ENCODE measurements around the gene CCHCR1.
"Not testable (repeated sequence)": the region's sequence is repeated elsewhere in the genome, so short reads cannot be mapped to it uniquely, and the experiment has no call there.

Gene CCHCR1

GRCh38 chr6:31187780-31188194, 30.2 kb upstream of the CCHCR1 start:
- DNase-seq, result no peak
- intact Hi-C loops (cut with DNase I), result no loop called here

GRCh38 chr6:31186052-31186734, 28.6 kb upstream of the CCHCR1 start:
- intact Hi-C loops (cut with DNase I), result no loop called here
- DNase-seq, result peak in 1 of 42 donors; percentile 43

DNA sequence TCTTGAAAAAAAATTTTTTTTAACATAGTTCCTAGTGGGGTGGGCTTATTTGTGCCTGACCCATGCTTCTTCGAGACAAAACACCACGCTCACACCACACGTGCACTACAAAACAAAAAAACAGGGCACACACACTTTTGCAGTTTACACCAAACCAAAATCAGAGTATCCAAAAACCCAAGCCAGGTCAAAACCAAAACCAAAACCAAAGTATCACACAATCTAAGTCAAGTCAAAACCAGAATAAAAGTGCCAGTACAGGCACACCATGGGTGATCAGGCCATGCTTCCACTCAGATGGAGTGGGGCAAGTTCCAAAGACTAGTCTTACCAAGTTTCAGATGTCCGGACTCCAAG, 28.1 kb upstream of the CCHCR1 start:
- intact Hi-C loops (cut with DNase I); DNase-seq: not testable (repeated sequence)

GRCh38 chr6:31183859-31184258, 26.3 kb upstream of the CCHCR1 start:
- DNase-seq; intact Hi-C loops (cut with DNase I): not testable (repeated sequence)

GRCh38 chr6:31183287-31183686, 25.7 kb upstream of the CCHCR1 start:
- DNase-seq; intact Hi-C loops (cut with DNase I): not testable (repeated sequence)

DNA sequence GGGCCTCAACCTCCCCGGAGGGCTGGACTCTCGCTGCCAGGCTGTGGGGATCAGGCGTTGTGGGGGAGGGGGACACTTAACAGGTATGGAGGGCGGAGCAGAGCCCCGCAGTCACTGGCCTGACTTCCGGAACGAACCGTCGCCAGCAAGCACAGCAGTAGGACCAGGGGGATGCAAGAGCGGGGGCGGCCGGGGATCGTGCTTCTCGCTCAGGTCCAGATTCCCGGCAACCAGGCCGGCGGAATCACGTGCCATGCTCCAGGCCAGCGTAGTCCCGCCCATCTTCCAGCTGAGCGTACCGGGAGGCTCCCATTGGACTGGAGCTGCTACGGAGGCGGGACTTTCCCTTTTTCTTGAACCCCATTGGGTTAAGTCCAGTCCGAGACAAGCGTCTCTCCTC, 22.9 kb upstream of the CCHCR1 start:
- peak in 34 of 42 donors; percentile 22 to 89 (median 54) for DNase-seq
- intact Hi-C loops (cut with DNase I), result no loop called here

GRCh38 chr6:31179896-31180295, 22.3 kb upstream of the CCHCR1 start:
- DNase-seq, result no peak
- intact Hi-C loops (cut with DNase I), result no loop called here

GRCh38 chr6:31179042-31179386, 21.4 kb upstream of the CCHCR1 start:
- no peak for DNase-seq

GRCh38 chr6:31178143-31179041, 20.8 kb upstream of the CCHCR1 start:
- intact Hi-C loops (cut with DNase I), result no loop called here

More at GRCh38 chr6:31179042-31179386, 21.4 kb upstream of the CCHCR1 start:
- intact Hi-C loops (cut with DNase I), result no loop called here

DNA sequence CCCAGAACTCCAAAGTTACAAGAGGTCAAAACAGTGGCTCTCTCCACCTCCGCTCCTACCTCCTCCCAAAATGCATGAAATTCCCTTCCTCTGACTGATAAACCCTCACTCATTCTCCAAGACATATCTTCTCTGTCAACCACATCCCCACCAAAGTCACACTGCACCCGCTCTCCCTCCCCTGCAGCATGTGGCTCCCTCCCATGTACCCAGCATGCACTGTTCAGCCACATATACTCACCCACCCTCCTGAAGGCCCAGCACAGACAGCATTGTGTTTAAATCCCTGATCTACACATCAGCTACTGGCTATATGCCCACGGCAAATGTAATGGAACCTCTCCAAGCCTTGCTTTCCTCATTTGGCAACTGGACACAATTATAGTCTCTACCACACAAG, 18.4 kb upstream of the CCHCR1 start:
- intact Hi-C loops (cut with DNase I), result no loop called here
- no peak for DNase-seq

More at GRCh38 chr6:31178143-31179041, 20.8 kb upstream of the CCHCR1 start:
- DNase-seq, result no peak

DNA sequence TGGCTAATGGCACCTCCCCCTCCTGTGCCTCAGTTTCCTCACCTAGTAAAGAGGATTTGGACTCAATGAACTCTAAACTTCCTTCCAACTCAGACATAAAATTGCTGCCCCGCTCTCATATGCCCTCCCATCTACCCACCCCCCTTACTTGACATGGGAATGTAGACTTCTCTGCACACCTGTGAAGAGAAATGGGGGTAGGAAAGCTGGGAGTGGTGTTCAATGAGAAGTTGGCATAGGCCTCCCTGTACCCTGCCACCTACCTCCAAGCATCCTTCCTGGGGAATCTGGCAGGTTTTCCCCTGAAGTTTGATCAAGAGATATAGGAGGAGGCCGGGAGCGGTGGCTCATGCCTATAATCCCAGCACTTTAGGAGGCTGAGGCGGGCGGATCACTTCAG, 16.8 kb upstream of the CCHCR1 start:
- intact Hi-C loops (cut with DNase I), result no loop called here
- no peak for DNase-seq

DNA sequence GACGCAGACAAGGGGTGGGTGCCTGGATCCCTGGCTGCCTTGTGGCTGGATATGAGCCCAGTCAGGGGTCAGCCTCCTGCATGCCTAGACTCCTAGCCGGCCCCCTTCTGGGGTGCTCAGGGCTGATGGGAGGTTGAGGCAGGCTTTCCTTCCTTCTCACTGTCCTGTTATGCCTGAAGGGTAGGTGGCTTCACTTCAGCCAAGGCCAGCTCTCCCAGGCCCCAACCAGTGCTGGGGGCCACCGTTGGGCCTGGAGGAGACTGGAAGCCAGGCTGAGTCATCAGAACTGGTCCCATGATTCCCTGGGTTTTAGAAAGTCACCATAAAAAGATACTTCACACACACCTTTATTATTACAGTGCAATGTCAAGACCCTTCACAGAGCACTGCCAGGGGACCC, 15.8 kb upstream of the CCHCR1 start:
- DNase-seq, result no peak
- intact Hi-C loops (cut with DNase I), result no loop called here

GRCh38 chr6:31172973-31173384, 15.4 kb upstream of the CCHCR1 start:
- no peak for DNase-seq
- intact Hi-C loops (cut with DNase I), result no loop called here

GRCh38 chr6:31171931-31172905, 14.6 kb upstream of the CCHCR1 start:
- intact Hi-C loops (cut with DNase I), result no loop called here
- DNase-seq, result no peak

DNA sequence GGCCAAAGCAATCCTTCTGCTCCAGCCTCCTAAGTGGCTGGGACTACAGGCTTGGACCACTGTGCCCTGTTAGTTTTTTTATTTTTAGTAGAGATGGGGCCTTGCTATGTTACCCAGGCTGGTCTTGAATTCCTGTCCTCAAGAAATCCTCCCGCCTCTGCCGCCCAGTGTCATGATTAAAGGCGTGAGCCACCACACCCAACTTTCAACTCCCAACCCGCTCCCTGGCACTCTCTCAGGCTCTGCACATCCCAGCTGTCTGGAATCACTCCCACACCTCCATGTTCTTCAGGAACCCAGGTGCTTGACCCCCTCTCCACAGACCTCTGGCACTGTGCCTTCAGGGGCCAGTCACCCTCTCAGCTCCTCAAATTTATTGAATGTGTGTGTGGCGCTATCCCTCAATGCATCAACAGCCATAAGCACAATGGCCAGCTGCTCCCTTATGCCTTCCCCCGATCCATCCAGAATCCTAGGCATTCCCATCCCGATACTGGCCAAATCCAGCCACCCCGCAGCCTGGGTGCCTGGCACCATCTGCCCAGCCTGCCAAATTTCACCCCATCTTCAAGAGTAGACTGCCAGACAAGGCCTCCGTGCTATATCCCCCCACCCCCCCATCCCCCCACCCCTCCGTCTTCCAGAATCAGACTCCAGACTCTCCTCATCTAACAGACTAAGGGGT, 13.5 kb upstream of the CCHCR1 start:
- intact Hi-C loops (cut with DNase I), result no loop called here
- no peak for DNase-seq

- DNase-seq, result no peak
- intact Hi-C loops (cut with DNase I), result no loop called here
Observed at GRCh38 chr6:31170600-31170881, 12.9 kb upstream of the CCHCR1 start, which contains the start of gene POU5F1. TSS of gene POU5F1 (minus strand) at chr6:31170682. CDS start at chr6:31170620, 62 bp downstream.

DNA sequence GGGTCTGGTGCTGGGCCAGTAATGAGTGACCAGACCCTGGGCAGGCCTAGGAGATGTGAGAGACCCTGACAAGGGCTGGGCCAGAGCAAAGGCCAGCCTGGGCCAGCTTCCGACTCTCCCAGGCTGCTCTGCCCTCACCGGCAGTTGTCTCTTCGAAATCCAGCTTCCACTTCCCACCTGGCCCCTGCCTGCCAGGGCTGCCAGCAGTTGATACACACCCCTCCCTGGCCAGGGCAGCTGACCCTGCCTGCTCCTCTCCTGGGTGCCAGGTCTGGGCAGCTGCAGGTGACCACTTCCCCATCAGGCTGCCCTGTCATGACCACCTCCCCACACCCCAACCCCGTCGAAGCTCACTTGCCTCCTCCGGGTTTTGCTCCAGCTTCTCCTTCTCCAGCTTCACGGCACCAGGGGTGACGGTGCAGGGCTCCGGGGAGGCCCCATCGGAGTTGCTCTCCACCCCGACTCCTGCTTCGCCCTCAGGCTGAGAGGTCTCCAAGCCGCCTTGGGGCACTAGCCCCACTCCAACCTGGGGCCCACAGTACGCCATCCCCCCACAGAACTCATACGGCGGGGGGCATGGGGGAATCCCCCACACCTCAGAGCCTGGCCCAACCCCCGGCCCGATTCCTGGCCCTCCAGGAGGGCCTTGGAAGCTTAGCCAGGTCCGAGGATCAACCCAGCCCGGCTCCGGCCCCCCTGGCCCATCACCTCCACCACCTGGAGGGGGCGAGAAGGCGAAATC, 12.4 kb upstream of the CCHCR1 start:
- intact Hi-C loops (cut with DNase I); DNase-seq: not testable (repeated sequence)

All from head of caudate nucleus (tissue), 42 donors.